HCT116 (cell line): ENCODE measurements around the gene SORCS2. TPM values are rescaled to one million over a fixed set of nuclear protein-coding genes. Genes with fewer than 3 reads are reported as not detected.

Experiments used
- ATAC-seq: fragments of 200-7000 bp; cut with Tn5 transposase; 2 replicates; pipeline ENCODE4 v1.9.1; 2020; ENCODE audit warnings: mild to moderate bottlenecking, moderate library complexity
- BruUV-seq: library from RNA; stranded (reverse); fragments of 400-500 nt; replicated peaks from 2 replicates; lab custom pipeline; 2021; lab: Mats Ljungman, UMichigan
- CTCF ChIA-PET: fragments of 300-600 bp; sonication (Branson Sonifier 250); formaldehyde crosslinking; loops from one replicate; lab custom pipeline; 2021; ENCODE audit warnings: antibody characterized with exemption; lab: Charles Lee
- POLR2A ChIA-PET: fragments of 300-600, 350-600 bp; sonication (Branson Sonifier 250); formaldehyde crosslinking; loops from one replicate; lab custom pipeline; 2021; ENCODE audit warnings: antibody characterized with exemption; lab: Charles Lee
- RAD21 ChIA-PET, 2 experiments: fragments of 300-600 bp; sonication (Branson Sonifier 250); formaldehyde crosslinking; loops; one replicate each; lab custom pipeline; 2023; ENCODE audit warnings: low total read pairs in 2 of 2; ENCODE audit not compliant: uncharacterized antibody in 2 of 2, unreplicated experiment in 2 of 2, low non-redundant PET in 1 of 2; lab: Charles Lee
- DNase-seq: peaks from one replicate; pipeline ENCODE4 v3.0.0-alpha.2; 2010; ENCODE audit warnings: low read depth, low spot score
- H2AFZ ChIP-seq: fragments of 200-600 bp; shearing (Covaris generic), sonication (generic); 2 replicates; pipeline ENCODE4 v1.6.1; 2017; ENCODE audit warnings: low read depth, mixed run types, mixed read lengths, antibody characterized with exemption, low read length; ENCODE audit not compliant: poor library complexity, severe bottlenecking
- H3K27ac ChIP-seq: 2 replicates; pipeline ENCODE4 v1.5.1; 2012; ENCODE audit warnings: low read depth, low read length
- H3K27me3 ChIP-seq: fragments of 200-600 bp; sonication (generic); 2 replicates; pipeline ENCODE4 v1.6.1; 2016; ENCODE audit warnings: mixed run types, low read length, mixed read lengths; ENCODE audit not compliant: insufficient read depth
- H3K36me3 ChIP-seq, 2 experiments: fragments of 200-500 bp in 1 of 2; fragments of 200-600 bp in 1 of 2; sonication (Bioruptor generic) in 1 of 2; sonication (generic) in 1 of 2; 2 replicates each; pipeline versions ENCODE4 v1.5.1 to v1.6.1; 2014 to 2016; ENCODE audit warnings: low read length in 2 of 2, inconsistent platforms in 1 of 2, mixed read lengths in 1 of 2, mixed run types in 1 of 2; ENCODE audit not compliant: insufficient read depth in 2 of 2, control insufficient read depth in 1 of 2
- H3K4me1 ChIP-seq, 2 experiments: fragments of 200-600 bp in 1 of 2; sonication (generic) in 1 of 2; 2 replicates each; pipeline versions ENCODE4 v1.5.1 to v1.6.1; 2012 to 2017; ENCODE audit warnings: low read length in 2 of 2, inconsistent platforms in 1 of 2, mild to moderate bottlenecking in 1 of 2, mixed read lengths in 1 of 2, mixed run types in 1 of 2, moderate library complexity in 1 of 2; ENCODE audit not compliant: insufficient read depth in 2 of 2, control insufficient read depth in 1 of 2
- H3K4me2 ChIP-seq: fragments of 200-600 bp; sonication (generic); 2 replicates; pipeline ENCODE4 v1.6.1; 2017; ENCODE audit warnings: mixed run types, low read length, mixed read lengths
- H3K4me3 ChIP-seq, 2 experiments: fragments of 200-600 bp in 1 of 2; sonication (generic) in 1 of 2; replicated peaks in 1 of 2; 2 replicates each; pipeline ENCODE4 v1.5.1; 2011 to 2016; ENCODE audit warnings: low read length in 2 of 2, control low read depth in 1 of 2, low read depth in 1 of 2, mild to moderate bottlenecking in 1 of 2, mixed read lengths in 1 of 2, mixed run types in 1 of 2
- H3K79me2 ChIP-seq: fragments of 200-600 bp; sonication (generic); 2 replicates; pipeline ENCODE4 v1.6.1; 2017; ENCODE audit warnings: mild to moderate bottlenecking, mixed run types, low read length, moderate library complexity, mixed read lengths; ENCODE audit not compliant: insufficient read depth
- H3K9ac ChIP-seq: fragments of 200-600 bp; sonication (generic); 2 replicates; pipeline ENCODE4 v1.6.1; 2016; ENCODE audit warnings: low read length, mixed read lengths
- H3K9me2 ChIP-seq: fragments of 200-600 bp; sonication (generic), shearing (Covaris generic); 2 replicates; pipeline ENCODE4 v1.6.1; 2017; ENCODE audit warnings: mixed run types, mild to moderate bottlenecking, moderate library complexity; ENCODE audit not compliant: insufficient read depth
- H3K9me3 ChIP-seq, 2 experiments: fragments of 200-500 bp in 1 of 2; fragments of 200-600 bp in 1 of 2; sonication (Bioruptor generic) in 1 of 2; sonication (generic) in 1 of 2; 2 replicates each; pipeline ENCODE4 v1.6.1; 2014 to 2017; ENCODE audit warnings: low read length in 2 of 2, mixed read lengths in 2 of 2, inconsistent platforms in 1 of 2, low read depth in 1 of 2, mild to moderate bottlenecking in 1 of 2, mixed run types in 1 of 2, moderate library complexity in 1 of 2; ENCODE audit not compliant: control insufficient read depth in 1 of 2, insufficient read depth in 1 of 2
- H4K20me1 ChIP-seq: fragments of 200-600 bp; sonication (generic), shearing (Covaris generic); 2 replicates; pipeline ENCODE4 v1.6.1; 2017; ENCODE audit warnings: mixed run types, mild to moderate bottlenecking, moderate library complexity; ENCODE audit not compliant: insufficient read depth
- CEBPB ChIP-seq: IDR thresholded peaks from 2 replicates; pipeline ENCODE4 v1.6.1; 2012; ENCODE audit warnings: low read depth
- CTCF ChIP-seq, 3 experiments: fragments of 200-600 bp in 1 of 3; sonication (generic) in 1 of 3; IDR thresholded peaks in 2 of 3; conservative IDR thresholded peaks in 1 of 3; 2 replicates each; pipeline ENCODE4 v1.5.1; 2012 to 2017; ENCODE audit warnings: low read depth in 2 of 3, low read length in 2 of 3, antibody characterized with exemption in 1 of 3, borderline replicate concordance in 1 of 3, control low read depth in 1 of 3, mild to moderate bottlenecking in 1 of 3, mixed read lengths in 1 of 3, mixed run types in 1 of 3, moderate library complexity in 1 of 3; ENCODE audit not compliant: insufficient read depth in 1 of 3
- EGR1 ChIP-seq: IDR thresholded peaks from 2 replicates; pipeline ENCODE4 v1.6.1; 2012; ENCODE audit warnings: low read depth
- ELF1 ChIP-seq: IDR thresholded peaks from 2 replicates; pipeline ENCODE4 v1.6.1; 2012; ENCODE audit warnings: low read depth, borderline replicate concordance
- EZH2 ChIP-seq: fragments of 200-600 bp; sonication (generic); IDR thresholded peaks from 2 replicates; pipeline ENCODE4 v1.6.1; 2017; ENCODE audit warnings: antibody characterized with exemption, mixed run types
- FOSL1 ChIP-seq: IDR thresholded peaks from 2 replicates; pipeline ENCODE4 v1.6.1; 2012; ENCODE audit warnings: low read depth
- MAX ChIP-seq: IDR thresholded peaks from 2 replicates; pipeline ENCODE4 v1.6.1; 2012
- POLR2A ChIP-seq: IDR thresholded peaks from 2 replicates; pipeline ENCODE4 v1.7.0; 2011; ENCODE audit warnings: borderline replicate concordance; ENCODE audit not compliant: insufficient read depth, insufficient read length; ENCODE audit errors: extremely low read depth
- POLR2AphosphoS5 ChIP-seq: IDR thresholded peaks from 2 replicates; pipeline ENCODE4 v1.6.1; 2011; ENCODE audit warnings: mild to moderate bottlenecking, low read depth, low read length, moderate library complexity
- RAD21 ChIP-seq: IDR thresholded peaks from 2 replicates; pipeline ENCODE4 v1.6.1; 2012; ENCODE audit warnings: low read depth, mild to moderate bottlenecking
- SRF ChIP-seq: IDR thresholded peaks from 2 replicates; pipeline ENCODE4 v1.6.1; 2012; ENCODE audit warnings: low read depth
- TCF7L2 ChIP-seq: IDR thresholded peaks from 2 replicates; pipeline ENCODE4 v1.7.0; 2011; ENCODE audit warnings: borderline replicate concordance, inconsistent platforms; ENCODE audit not compliant: insufficient read depth, insufficient read length; ENCODE audit errors: extremely low read depth
- YY1 ChIP-seq: IDR thresholded peaks from 2 replicates; pipeline ENCODE4 v1.6.1; 2011; ENCODE audit warnings: low read length, low read depth, moderate library complexity, mild to moderate bottlenecking; ENCODE audit not compliant: insufficient replicate concordance; ENCODE audit errors: extremely low read depth
- ZFX ChIP-seq: fragments of 450-650 bp; IDR thresholded peaks from 2 replicates; pipeline ENCODE4 v1.6.1; 2017
- ZNF274 ChIP-seq: fragments of 200-500 bp; sonication (Bioruptor generic); IDR thresholded peaks from 2 replicates; pipeline ENCODE4 v1.6.1; 2014; ENCODE audit warnings: mild to moderate bottlenecking, low read depth, low read length, inconsistent platforms
- intact Hi-C: fragments of 100-400 bp; cut with micrococcal nuclease; formaldehyde crosslinking; loops from 2 replicates; pipeline ENCODE4 v1.10.0; 2022
- total RNA-seq: library from RNA; stranded (reverse); gene quantifications from one replicate; pipeline ENCODE4 v1.2.1, GENCODE V29; 2021; ENCODE audit not compliant: unreplicated experiment
- TF ChIP-seq, protein P1 (sequence below): IDR thresholded peaks from 2 replicates; pipeline ENCODE4 v1.6.1; 2012

Gene SORCS2
- total RNA-seq, 1 experiment from 2014 or later: 0.37 TPM

- Histone ChIP-seq H3K9ac (no peak overlapping the region), H2AFZ (no peak overlapping the region), H4K20me1 (no peaks in the 10 kb centered on the region), H3K4me2 (no peak overlapping the region), H3K36me3 (no peaks in the 10 kb centered on the region), H3K27ac (no peak overlapping the region), H3K4me3 (no peak overlapping the region), H3K9me3 (no peaks in the 10 kb centered on the region), H3K4me1 (no peaks in the 10 kb centered on the region), H3K27me3 (no peaks in the 10 kb centered on the region), H3K9me2 (no peaks in the 10 kb centered on the region), H3K79me2 (no peaks in the 10 kb centered on the region)
- DNase-seq (no peak), ATAC-seq (no peak)
- CTCF ChIA-PET: no interaction called here
- TF ChIP-seq, protein P1, sequence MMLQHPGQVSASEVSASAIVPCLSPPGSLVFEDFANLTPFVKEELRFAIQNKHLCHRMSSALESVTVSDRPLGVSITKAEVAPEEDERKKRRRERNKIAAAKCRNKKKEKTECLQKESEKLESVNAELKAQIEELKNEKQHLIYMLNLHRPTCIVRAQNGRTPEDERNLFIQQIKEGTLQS: no peak
- TF ChIP-seq CEBPB: no peak
- no peak for TF ChIP-seq EZH2
- TF ChIP-seq ZFX: no peak
- TF ChIP-seq EGR1: no peak
- no peak for TF ChIP-seq MAX
- no TSS peak for BruUV-seq
- intact Hi-C loops: no loop called here
- RAD21 ChIA-PET: no interaction called here
- POLR2A ChIA-PET: no interaction called here
Measured at GRCh38 chr4:7741946-7742806, 549.8 kb downstream of the SORCS2 start.

- H3K9me3 ChIP-seq: no peaks in the 10 kb centered on the region
- no peak overlapping the region for H3K4me3 ChIP-seq
- no peak overlapping the region for H3K27ac ChIP-seq
- no peak for ATAC-seq
- H2AFZ ChIP-seq: no peak overlapping the region
- intact Hi-C loops: no loop called here
- ChIA-PET POLR2A (no interaction called here), CTCF (no interaction called here), RAD21 (no interaction called here)
- H4K20me1 ChIP-seq: no peaks in the 10 kb centered on the region
- no peaks in the 10 kb centered on the region for H3K79me2 ChIP-seq
- H3K9me2 ChIP-seq: no peaks in the 10 kb centered on the region
- no peak for DNase-seq
- no peaks in the 10 kb centered on the region for H3K27me3 ChIP-seq
- H3K4me1 ChIP-seq: no peaks in the 10 kb centered on the region
- no TSS peak for BruUV-seq
- no peak overlapping the region for H3K4me2 ChIP-seq
- TF ChIP-seq FOSL1 (no peak), SRF (no peak), ELF1 (no peak), ZFX (no peak), EZH2 (no peak), TCF7L2 (no peak), CTCF (IDR thresholded peaks at IDR 0.05 in 2 of 3, conservative IDR thresholded peaks at IDR 0.05 in 1 of 3; ENCODE audit: borderline replicate concordance in 1 of 3, insufficient read depth in 1 of 3, low read depth in 2 of 3, low read length in 2 of 3) (no peak), YY1 (no peak), RAD21 (no peak), CEBPB (no peak), POLR2A (no peak), POLR2AphosphoS5 (no peak), ZNF274 (no peak)
- TF ChIP-seq, protein P1: no peak
- no peaks in the 10 kb centered on the region for H3K36me3 ChIP-seq
- no peak overlapping the region for H3K9ac ChIP-seq
Measured at GRCh38 chr4:7742807-7743280, 550.5 kb downstream of the SORCS2 start.
